Lung (tissue), 12 donors: ENCODE data around the gene CPT1C. TPM values are rescaled to one million over a fixed set of nuclear protein-coding genes. Genes with fewer than 3 reads are reported as not detected.

Experiments
- ATAC-seq: fragments of 200-7000 bp; cut with Tn5 transposase; one replicate; pipeline ENCODE4 v1.9.1; 2020; ENCODE audit warnings: moderate number of reproducible peaks; ENCODE audit not compliant: insufficient read depth, low FRiP score
- DNase-seq, 3 donors: peaks; one replicate each; pipeline ENCODE4 v3.0.0-alpha.2; 2013 to 2017
- H3K27ac ChIP-seq, 2 donors: one replicate each; pipeline ENCODE4 v1.5.1; 2013; ENCODE audit warnings: mild to moderate bottlenecking in 2 of 2, moderate library complexity in 2 of 2, control low read depth in 1 of 2, inconsistent platforms in 1 of 2, low read depth in 1 of 2, low read length in 1 of 2
- H3K27me3 ChIP-seq, 3 donors: one replicate each; pipeline ENCODE4 v1.5.1; 2013; ENCODE audit warnings: low read length in 2 of 3; ENCODE audit not compliant: control insufficient read depth in 3 of 3, insufficient read depth in 3 of 3
- H3K36me3 ChIP-seq, 4 donors: one replicate each; pipeline ENCODE4 v1.5.1; 2013; ENCODE audit warnings: low read length in 4 of 4, mild to moderate bottlenecking in 1 of 4, moderate library complexity in 1 of 4; ENCODE audit not compliant: control insufficient read depth in 4 of 4, insufficient read depth in 4 of 4
- H3K4me1 ChIP-seq, 5 donors: one replicate each; pipeline ENCODE4 v1.5.1; 2013; ENCODE audit warnings: low read length in 5 of 5, mild to moderate bottlenecking in 2 of 5, moderate library complexity in 1 of 5; ENCODE audit not compliant: control insufficient read depth in 5 of 5, insufficient read depth in 5 of 5
- H3K4me3 ChIP-seq: one replicate; pipeline ENCODE4 v1.5.1; 2013; ENCODE audit warnings: mild to moderate bottlenecking, control low read depth, moderate library complexity
- H3K9ac ChIP-seq, 2 donors: one replicate each; pipeline ENCODE4 v1.5.1; 2013; ENCODE audit warnings: low read length in 2 of 2, control low read depth in 1 of 2; ENCODE audit not compliant: insufficient read depth in 1 of 2
- H3K9me3 ChIP-seq, 4 donors: one replicate each; pipeline ENCODE4 v1.5.1; 2013; ENCODE audit warnings: low read length in 3 of 4, mild to moderate bottlenecking in 1 of 4, moderate library complexity in 1 of 4; ENCODE audit not compliant: control insufficient read depth in 4 of 4, insufficient read depth in 3 of 4
- WGBS, 2 donors: extraction: QIAGEN DNeasy Blood & Tissue Kit; methylation state at CpG; one replicate each; pipeline ENCODE4 v1.1.7; 2013; 5-methylcytosine and 5-hydroxymethylcytosine counted together
- polyA plus RNA-seq, 2 donors: library from polyadenylated mRNA; stranded (reverse); fragments of 200-250 nt; gene quantifications; one replicate each; pipeline ENCODE4 v1.2.1, GENCODE V29; 2013
- total RNA-seq, 2 donors: library from RNA; depleted of rRNA in 1 of 2; stranded (reverse); fragments of >200 nt in 1 of 2; gene quantifications; one replicate each; pipeline ENCODE4 v1.2.1, GENCODE V29; 2014 to 2021
- TF ChIP-seq, protein P1 (sequence below): IDR thresholded peaks from 2 replicates; pipeline ENCODE4 v1.5.1; 2012; ENCODE audit warnings: mild to moderate bottlenecking; ENCODE audit errors: control extremely low read depth, extremely low read depth
- donor health status: control.
- donor health status: control.
- donor health status: Bipolar disorder and iron deficiency.
- donor health status: healthy.
- donor health status: DM: yes; HTN: yes; CAD: no.

CPT1C gene
- total and polyA plus RNA-seq, 4 donors: 2.7 to 5.9 (median 3.5) TPM

DNA sequence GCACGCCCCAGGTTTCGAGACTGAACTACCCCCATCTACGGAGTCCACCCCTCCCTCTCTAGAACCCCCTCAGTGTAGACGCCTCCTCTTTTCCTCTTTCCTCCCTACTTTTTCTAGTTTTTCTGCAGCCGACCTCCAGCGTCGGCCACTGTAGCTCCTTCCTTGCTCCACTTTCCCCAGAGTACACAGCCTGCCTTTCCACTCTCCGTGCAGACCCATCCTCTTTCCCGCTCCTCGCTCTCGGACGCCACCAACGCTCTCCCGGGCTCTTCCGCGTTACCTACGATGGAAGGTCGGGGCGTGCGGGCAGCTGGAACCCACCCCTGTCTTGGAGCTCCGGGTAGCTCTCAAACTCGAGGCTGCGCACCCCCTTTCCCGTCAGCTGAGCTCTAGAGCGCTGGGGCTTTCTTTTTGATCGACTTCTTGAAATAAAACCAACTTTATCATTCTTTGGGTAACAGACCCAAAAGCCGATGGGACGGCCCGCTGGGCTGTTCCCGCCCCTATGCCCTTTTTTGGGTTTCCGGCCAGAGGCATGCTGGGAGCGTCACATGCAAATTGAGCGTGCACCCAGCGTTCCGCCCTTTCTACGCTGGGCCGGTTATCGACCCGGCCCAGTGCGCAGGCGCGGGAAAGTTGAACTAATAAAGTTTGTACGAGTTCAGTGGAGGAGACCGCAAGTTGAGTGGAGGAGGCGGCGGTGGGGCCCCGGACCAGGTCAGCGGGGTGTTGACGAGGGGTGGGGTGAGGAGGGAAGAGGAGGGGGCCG, 25.4 kb upstream of the CPT1C start, which contains the start of the genes BCL2L12 and IRF3:
Gene BCL2L12, plus strand, starts transcription at position 583 of the 769 bp plus-strand sequence. CDS start 760 bp downstream, outside the sequence.
Gene IRF3, minus strand, starts transcription at position 507 of the 769 bp plus-strand sequence. CDS start 1,019 bp downstream, outside the sequence.
- H3K9me3 ChIP-seq: no peaks in the 10 kb centered on the region
- DNase-seq (peak; percentile 98), ATAC-seq (peak; percentile 92)
- H3K36me3 ChIP-seq: peaks cover 0 to 26% (median 9%) of the 10 kb centered on the region in 4 donors
- peak within 1 kb of the TSS; percentile 63 to 67 for H3K9ac ChIP-seq
- 0 to 1% methylated on average over 50 of the region's 50 CpGs for WGBS, 2 donors
- peak within 1 kb of the TSS; percentile 72 to 94 for H3K27ac ChIP-seq
- H3K4me1 ChIP-seq: peaks cover 0 to 16% (median 8%) of the 10 kb centered on the region in 5 donors
- peak within 1 kb of the TSS; percentile 74 for H3K4me3 ChIP-seq
- TF ChIP-seq, protein P1, sequence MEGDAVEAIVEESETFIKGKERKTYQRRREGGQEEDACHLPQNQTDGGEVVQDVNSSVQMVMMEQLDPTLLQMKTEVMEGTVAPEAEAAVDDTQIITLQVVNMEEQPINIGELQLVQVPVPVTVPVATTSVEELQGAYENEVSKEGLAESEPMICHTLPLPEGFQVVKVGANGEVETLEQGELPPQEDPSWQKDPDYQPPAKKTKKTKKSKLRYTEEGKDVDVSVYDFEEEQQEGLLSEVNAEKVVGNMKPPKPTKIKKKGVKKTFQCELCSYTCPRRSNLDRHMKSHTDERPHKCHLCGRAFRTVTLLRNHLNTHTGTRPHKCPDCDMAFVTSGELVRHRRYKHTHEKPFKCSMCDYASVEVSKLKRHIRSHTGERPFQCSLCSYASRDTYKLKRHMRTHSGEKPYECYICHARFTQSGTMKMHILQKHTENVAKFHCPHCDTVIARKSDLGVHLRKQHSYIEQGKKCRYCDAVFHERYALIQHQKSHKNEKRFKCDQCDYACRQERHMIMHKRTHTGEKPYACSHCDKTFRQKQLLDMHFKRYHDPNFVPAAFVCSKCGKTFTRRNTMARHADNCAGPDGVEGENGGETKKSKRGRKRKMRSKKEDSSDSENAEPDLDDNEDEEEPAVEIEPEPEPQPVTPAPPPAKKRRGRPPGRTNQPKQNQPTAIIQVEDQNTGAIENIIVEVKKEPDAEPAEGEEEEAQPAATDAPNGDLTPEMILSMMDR: no peak
- H3K27me3 ChIP-seq: no peaks in the 10 kb centered on the region

DNA sequence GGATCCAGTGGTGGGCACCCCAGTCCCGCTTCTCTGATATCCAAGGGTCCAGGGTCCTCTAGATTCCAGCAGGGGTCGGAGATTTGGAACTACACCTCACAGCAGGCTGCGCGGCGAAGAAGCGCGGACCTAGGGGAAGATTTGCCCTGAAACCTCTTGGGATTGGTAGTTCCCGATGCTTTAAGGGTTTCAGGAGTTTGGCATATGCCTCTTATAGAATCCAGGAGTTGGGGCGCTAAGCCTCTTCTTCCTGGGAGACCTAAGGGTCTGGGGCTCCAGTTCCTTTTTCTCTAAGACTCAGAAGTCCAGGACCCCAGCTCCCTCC, 24.8 kb upstream of the CPT1C start:
- no peak for ATAC-seq
- WGBS, 2 donors: 0 to 1% methylated on average over 9 of the region's 9 CpGs

DNA sequence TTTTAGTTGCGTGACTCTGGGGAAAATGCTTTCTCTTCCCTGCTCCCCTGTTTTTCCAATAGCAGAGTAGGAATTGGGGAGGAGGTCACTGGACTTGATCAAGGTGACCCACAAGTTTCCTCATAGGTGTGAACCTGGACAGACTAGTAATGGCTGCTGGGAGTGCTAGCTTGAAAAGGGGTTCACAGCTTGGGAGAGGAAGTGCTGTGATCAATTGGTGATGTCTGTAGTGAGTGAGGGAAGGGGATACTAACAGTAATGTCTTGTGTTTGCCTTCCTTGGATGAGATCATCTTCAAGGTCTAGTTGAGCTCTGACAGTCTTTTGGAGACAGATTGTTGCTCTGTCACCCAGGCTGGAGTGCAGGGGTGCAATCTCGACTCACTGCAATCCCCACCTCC, 23.4 kb upstream of the CPT1C start:
- H3K27me3 ChIP-seq: no peaks in the 10 kb centered on the region
- peaks cover 0 to 9% (median 3%) of the 10 kb centered on the region in 4 donors for H3K36me3 ChIP-seq
- no peaks in the 10 kb centered on the region for H3K9me3 ChIP-seq
- no peak overlapping the region for H3K27ac ChIP-seq
- ATAC-seq (no peak), DNase-seq (no peak)
- TF ChIP-seq, protein P1: no peak
- 93 to 98% methylated on average over 2 of the region's 2 CpGs for WGBS, 2 donors
- H3K4me3 ChIP-seq: no peak overlapping the region
- H3K9ac ChIP-seq: no peak overlapping the region
- peaks cover 0 to 21% (median 8%) of the 10 kb centered on the region in 5 donors for H3K4me1 ChIP-seq

More for the DNA sequence above, 24.8 kb upstream of the CPT1C start:
- no peak for DNase-seq
- Histone ChIP-seq H3K9me3 (no peaks in the 10 kb centered on the region), H3K4me1 (peaks cover 0 to 16% (median 8%) of the 10 kb centered on the region in 5 donors), H3K9ac (peak overlapping the region; percentile 37 to 63), H3K27ac (no peak overlapping the region), H3K27me3 (no peaks in the 10 kb centered on the region), H3K4me3 (peak overlapping the region; percentile 24), H3K36me3 (peaks cover 0 to 20% (median 7%) of the 10 kb centered on the region in 4 donors)
- TF ChIP-seq, protein P1: no peak
